HG02885 (cell line): ENCODE results near the gene KAZN.

Source experiments
- ATAC-seq: cut with Tn5 transposase; IDR thresholded peaks from one replicate; pipeline ENCODE4 v1.9.1; 2021; ENCODE audit warnings: mild to moderate bottlenecking; ENCODE audit not compliant: unreplicated experiment, poor library complexity

The KAZN gene

DNA sequence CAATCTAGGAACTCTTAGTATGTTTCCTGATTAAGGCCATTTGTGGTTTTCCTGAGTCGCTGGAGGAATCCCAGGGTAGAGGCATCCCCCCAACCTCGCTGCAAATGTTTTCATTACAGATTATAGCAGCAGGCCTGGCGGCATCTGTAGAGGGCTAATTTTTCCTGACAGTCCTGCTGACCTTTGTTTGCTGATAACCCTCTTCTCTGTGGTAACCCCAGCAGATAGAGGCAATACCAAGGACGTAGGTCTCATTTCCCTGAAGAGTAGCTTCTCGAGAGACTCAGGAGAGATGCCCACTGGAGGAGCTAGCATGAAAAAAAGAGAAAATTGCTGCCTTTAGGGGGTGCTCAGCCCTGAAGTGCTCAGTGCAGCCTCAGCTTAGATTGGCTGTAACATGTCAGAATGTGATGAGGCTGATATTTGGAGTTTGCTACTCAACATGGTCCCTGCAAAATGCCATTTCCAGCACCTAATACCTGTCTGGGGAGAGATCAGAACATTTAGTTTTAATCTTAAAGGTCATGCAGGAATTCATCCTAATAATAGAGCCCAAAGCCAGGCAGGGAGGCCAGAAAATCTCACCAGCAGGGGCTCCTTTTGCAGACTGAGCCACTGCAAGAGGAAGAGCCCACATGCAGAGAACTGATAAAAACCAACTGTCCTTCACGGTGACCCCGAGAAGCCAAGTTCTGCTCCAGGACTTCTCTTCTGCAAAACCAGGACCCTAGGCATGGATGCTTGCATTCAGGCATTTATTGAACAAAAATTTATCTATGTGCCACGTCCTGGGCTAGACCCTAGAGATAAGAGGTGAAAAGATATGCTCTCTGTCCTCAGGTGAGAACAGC is 184.5 kb downstream of the KAZN start:
- no peak for ATAC-seq

DNA sequence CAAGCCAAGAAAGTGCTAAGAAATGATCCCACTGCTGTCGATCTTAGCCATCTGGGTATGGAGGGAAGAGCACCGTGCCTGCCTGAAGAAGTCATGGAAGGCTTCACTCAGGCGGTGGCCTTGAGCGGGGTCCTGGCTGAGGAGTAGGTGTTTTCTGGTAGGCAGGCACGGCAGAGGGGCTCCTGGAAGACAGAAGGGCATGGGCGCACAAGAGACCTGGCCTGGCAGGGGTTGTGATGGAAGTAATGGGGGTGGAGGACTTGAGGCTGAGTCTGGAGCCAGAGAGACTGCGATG is 185.1 kb downstream of the KAZN start:
- no peak for ATAC-seq

GRCh38 chr1:14784790-14785773 is 186.6 kb downstream of the KAZN start:
- ATAC-seq, result no peak

GRCh38 chr1:14786109-14786675 is 187.7 kb downstream of the KAZN start:
- no peak for ATAC-seq

- ATAC-seq, result no peak
These were observed 188.2 kb downstream of the KAZN start for GRCh38 chr1:14786681-14787080.

DNA sequence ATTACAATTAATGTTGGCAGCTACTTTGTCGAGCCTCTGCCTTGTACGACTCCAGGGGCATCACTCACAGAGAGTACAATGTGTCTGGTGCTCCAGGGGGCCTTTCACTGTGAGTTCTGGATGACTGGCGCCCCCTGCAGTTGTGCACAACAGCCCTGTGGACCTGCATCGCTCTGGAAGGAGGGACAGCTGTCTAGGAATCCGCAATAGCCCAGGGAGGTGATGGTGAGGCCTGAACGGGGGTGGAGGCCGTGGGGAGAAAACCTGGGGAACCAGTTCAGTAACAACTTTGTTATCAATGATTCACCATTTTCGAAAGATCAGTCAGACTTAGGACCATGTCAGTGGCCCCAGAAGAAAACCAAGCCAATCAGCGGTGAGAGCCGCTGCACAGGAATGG is 189.1 kb downstream of the KAZN start:
- no peak for ATAC-seq

- no peak for ATAC-seq
These were observed 189.6 kb downstream of the KAZN start for GRCh38 chr1:14788080-14788479.

GRCh38 chr1:14790982-14791381 is 192.5 kb downstream of the KAZN start:
- no peak for ATAC-seq

GRCh38 chr1:14791654-14792053 is 193.2 kb downstream of the KAZN start:
- no peak for ATAC-seq

DNA sequence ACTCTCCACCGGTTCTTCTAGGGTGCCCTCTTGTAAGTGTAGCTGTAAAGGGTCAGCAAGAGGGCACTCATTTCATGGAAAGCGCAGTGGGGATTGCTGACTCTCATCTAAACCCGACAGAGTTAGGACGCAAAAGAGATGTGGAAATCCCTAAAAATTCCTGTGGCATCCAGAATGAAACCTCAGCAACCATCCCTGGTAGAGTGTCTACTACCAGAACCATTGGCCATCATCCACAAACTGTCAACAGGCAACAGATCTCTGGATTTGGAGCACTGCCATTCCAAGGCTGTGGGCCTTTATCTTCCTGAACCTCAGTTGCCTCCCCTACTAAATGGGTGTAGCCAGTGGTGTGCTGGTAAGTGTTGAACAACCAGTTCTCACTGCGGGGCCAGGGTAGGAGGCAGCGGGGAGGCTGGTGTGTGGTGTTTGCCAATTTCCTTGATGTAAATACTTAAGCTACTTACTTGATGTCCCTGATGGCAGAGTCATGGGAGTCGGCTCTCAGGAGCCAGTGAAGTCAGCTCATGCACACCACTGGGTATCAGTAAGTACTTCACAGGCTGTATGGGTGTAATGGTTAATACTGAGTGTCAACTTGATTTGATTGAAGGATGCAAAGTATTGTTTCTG is 195.8 kb downstream of the KAZN start:
- no peak for ATAC-seq

DNA sequence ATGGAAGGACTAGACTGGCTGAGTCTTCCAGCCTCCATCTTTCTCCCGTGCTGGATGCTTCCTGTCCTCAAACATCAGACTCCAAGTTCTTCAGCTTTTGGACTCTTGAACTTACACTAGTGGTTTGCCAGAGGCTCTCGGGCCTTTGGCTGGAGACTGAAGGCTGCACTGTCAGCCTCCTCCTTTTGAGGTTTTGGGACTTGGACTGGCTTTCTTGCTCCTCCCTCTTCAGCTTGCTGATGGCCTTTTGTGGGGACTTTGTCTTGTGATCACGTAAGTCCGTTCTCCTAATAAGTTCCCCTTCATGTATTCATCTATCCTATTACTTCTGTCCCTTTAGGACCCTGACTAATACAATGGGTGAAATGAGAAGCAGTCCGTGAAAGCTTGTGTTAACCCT is 196.4 kb downstream of the KAZN start:
- no peak for ATAC-seq

GRCh38 chr1:14795589-14795988 is 197.1 kb downstream of the KAZN start:
- ATAC-seq, result no peak

GRCh38 chr1:14800014-14800413 is 201.5 kb downstream of the KAZN start:
- no peak for ATAC-seq

- ATAC-seq, result no peak
These were observed 202.1 kb downstream of the KAZN start for GRCh38 chr1:14800500-14801076.

DNA sequence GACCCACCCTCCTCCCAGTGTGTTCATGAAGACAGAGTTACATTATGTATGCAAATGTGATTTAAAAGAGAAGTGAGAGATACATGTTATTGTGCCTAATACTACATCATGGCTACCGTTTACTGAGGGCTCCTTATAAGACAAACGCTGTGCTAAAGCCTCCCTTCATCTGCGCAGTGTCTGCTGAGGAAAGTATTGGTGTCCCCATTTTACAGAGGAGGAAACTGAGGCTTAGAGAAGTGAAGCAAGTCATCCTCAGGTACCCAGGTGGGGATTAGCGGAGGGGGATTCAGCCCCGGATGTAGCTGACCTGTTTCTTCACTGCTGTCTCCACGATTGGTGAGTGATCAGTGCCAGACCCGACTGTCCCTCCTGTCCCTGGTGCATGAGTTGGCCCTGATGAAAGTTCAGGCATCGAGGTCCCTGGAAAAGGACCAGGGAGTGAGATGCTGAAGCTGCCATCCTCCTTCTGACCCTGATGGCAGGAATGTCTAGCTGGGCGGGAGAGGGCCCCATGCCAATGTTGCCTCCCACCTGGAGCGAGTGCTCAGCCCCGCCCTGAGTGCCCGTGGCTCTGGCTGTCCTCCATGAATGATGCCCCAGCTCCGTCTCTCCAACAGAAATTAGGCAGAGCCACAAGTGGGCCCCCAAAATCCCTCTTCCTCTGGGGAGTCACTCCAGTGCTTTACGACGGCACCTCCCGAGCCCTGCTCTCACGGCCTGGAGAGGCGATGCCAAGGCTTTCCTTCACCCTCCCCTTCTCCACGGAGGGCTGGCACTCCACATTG is 204.7 kb downstream of the KAZN start:
- ATAC-seq, result no peak

DNA sequence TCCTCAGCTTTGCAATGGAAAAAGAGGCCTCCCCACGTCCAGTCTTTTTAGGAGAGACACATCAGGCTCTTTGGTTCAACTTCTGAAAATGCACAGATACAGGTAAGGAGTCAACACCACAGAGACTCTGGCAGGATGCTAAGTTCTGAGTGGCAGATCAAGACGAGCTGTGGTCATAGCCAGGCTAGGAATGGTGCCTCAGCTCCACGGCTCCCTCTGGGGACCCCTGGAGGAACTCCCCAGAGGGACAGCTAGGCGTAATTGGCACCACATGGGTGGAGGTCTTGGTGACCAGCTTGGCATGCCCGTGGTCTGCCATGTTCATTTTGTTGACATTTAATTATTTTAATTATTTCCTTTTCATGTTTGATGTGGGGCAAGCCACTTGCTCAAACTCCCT is 206.1 kb downstream of the KAZN start:
- no peak for ATAC-seq

GRCh38 chr1:14806772-14807171 is 208.3 kb downstream of the KAZN start:
- ATAC-seq, result no peak

- no peak for ATAC-seq
These were observed 210.3 kb downstream of the KAZN start for GRCh38 chr1:14808768-14809167.

GRCh38 chr1:14809191-14809981 is 210.9 kb downstream of the KAZN start:
- ATAC-seq, result no peak
